ENCODE measurements around the gene SRPX2. TPM values are rescaled to one million over a fixed set of nuclear protein-coding genes. Genes with fewer than 3 reads are reported as not detected.

The SRPX2 gene
- polyA plus RNA-seq, 4 donors: 0.54 to 5.5 (median 5.0) TPM; not detected in 1

- no peaks in the 10 kb centered on the region for H3K36me3 ChIP-seq (ENCODE audit: control insufficient read depth in 3 of 3, insufficient read depth in 2 of 3, low read depth in 1 of 3, low read length in 3 of 3)
- DNase-seq: no peak
- no peak overlapping the region for H3K27ac ChIP-seq (ENCODE audit: low read depth in 1 of 3, low read length in 2 of 3)
- WGBS, 3 donors: 59 to 82% (median 79%) methylated on average over 4 of the region's 4 CpGs
- no peak for FAIRE-seq
- no peaks in the 10 kb centered on the region for H3K9me3 ChIP-seq (ENCODE audit: control insufficient read depth in 2 of 2, insufficient read depth in 1 of 2, low read depth in 1 of 2, low read length in 1 of 2)
- no peaks in the 10 kb centered on the region for H3K27me3 ChIP-seq (ENCODE audit: control insufficient read depth in 3 of 3, insufficient read depth in 3 of 3, low read length in 3 of 3)
- H3K4me3 ChIP-seq (ENCODE audit: low read depth in 1 of 3, low read length in 3 of 3): no peak overlapping the region
- H3K4me1 ChIP-seq (ENCODE audit: control insufficient read depth in 3 of 3, insufficient read depth in 2 of 3, low read depth in 1 of 3, low read length in 2 of 3): no peaks in the 10 kb centered on the region
Observed at GRCh38 chrX:100695991-100696390, 52.0 kb downstream of the SRPX2 start.

DNA sequence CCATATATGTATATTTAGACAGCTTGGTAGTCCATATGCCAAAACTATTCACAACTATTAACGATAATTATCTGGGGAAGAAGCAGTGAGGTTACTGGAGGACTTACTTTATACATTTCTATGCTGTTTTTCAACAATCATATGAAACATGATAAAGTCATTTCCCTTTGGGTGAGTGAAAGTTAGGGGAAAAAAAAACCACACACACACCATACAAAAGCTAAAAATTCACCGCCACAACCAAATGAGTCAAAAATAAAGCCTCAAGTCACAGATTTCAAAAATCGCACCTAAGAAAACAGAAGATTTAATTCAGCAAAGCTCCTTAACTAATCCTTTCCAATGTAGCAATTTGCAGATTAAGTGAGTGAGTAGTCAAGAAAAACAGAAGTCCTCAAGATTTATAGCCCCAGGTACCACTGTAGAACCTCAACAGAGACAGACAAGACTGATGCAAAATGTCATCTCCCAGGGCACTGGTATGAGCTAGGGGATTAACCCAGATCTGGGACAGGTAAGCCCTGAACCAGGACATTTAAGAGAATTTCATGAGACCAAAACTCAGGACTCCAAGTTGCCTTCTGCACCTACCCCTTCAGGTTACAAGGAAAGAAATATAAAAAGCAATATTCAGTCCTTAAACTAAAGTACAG, 52.8 kb downstream of the SRPX2 start:
- no peak for FAIRE-seq
- no peak for DNase-seq

GRCh38 chrX:100698551-100698950, 54.6 kb downstream of the SRPX2 start:
- FAIRE-seq (no peak), DNase-seq (no peak)
- Histone ChIP-seq H3K4me1 (ENCODE audit: control insufficient read depth in 3 of 3, insufficient read depth in 2 of 3, low read depth in 1 of 3, low read length in 2 of 3) (no peaks in the 10 kb centered on the region), H3K4me3 (ENCODE audit: low read depth in 1 of 3, low read length in 3 of 3) (no peak overlapping the region), H3K36me3 (ENCODE audit: control insufficient read depth in 3 of 3, insufficient read depth in 2 of 3, low read depth in 1 of 3, low read length in 3 of 3) (no peaks in the 10 kb centered on the region), H3K27me3 (ENCODE audit: control insufficient read depth in 3 of 3, insufficient read depth in 3 of 3, low read length in 3 of 3) (no peaks in the 10 kb centered on the region), H3K9me3 (ENCODE audit: control insufficient read depth in 2 of 2, insufficient read depth in 1 of 2, low read depth in 1 of 2, low read length in 1 of 2) (no peaks in the 10 kb centered on the region), H3K27ac (ENCODE audit: low read depth in 1 of 3, low read length in 2 of 3) (no peak overlapping the region)

More for the DNA sequence above, 52.8 kb downstream of the SRPX2 start:
- 77 to 78% (median 77%) methylated on average over 3 of the region's 3 CpGs for WGBS, 3 donors
- Histone ChIP-seq H3K4me1 (ENCODE audit: control insufficient read depth in 3 of 3, insufficient read depth in 2 of 3, low read depth in 1 of 3, low read length in 2 of 3) (no peaks in the 10 kb centered on the region), H3K27ac (ENCODE audit: low read depth in 1 of 3, low read length in 2 of 3) (no peak overlapping the region), H3K27me3 (ENCODE audit: control insufficient read depth in 3 of 3, insufficient read depth in 3 of 3, low read length in 3 of 3) (no peaks in the 10 kb centered on the region), H3K36me3 (ENCODE audit: control insufficient read depth in 3 of 3, insufficient read depth in 2 of 3, low read depth in 1 of 3, low read length in 3 of 3) (no peaks in the 10 kb centered on the region), H3K9me3 (ENCODE audit: control insufficient read depth in 2 of 2, insufficient read depth in 1 of 2, low read depth in 1 of 2, low read length in 1 of 2) (no peaks in the 10 kb centered on the region), H3K4me3 (ENCODE audit: low read depth in 1 of 3, low read length in 3 of 3) (no peak overlapping the region)

DNA sequence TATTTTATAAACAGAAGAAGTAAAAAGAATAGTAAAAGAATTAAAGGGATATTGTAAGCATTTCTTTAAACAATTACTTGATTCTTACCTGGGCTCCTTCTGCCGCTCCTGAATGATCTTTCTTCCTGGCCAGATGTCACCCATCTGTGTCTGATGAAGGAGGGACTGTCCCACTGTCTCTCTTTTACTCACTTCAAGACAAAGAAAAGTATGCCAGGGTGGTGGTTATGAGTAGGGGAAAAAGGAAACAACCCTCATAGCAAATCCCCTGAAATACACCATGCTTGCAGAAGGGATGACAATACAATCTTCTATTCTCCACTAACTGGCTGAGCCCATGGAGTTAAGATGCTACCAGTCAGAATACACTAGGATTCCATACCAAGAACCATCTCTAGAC, 56.8 kb downstream of the SRPX2 start:
- Histone ChIP-seq H3K27me3 (ENCODE audit: control insufficient read depth in 3 of 3, insufficient read depth in 3 of 3, low read length in 3 of 3) (no peaks in the 10 kb centered on the region), H3K36me3 (ENCODE audit: control insufficient read depth in 3 of 3, insufficient read depth in 2 of 3, low read depth in 1 of 3, low read length in 3 of 3) (no peaks in the 10 kb centered on the region), H3K27ac (ENCODE audit: low read depth in 1 of 3, low read length in 2 of 3) (no peak overlapping the region), H3K9me3 (ENCODE audit: control insufficient read depth in 2 of 2, insufficient read depth in 1 of 2, low read depth in 1 of 2, low read length in 1 of 2) (no peaks in the 10 kb centered on the region), H3K4me1 (ENCODE audit: control insufficient read depth in 3 of 3, insufficient read depth in 2 of 3, low read depth in 1 of 3, low read length in 2 of 3) (no peaks in the 10 kb centered on the region), H3K4me3 (ENCODE audit: low read depth in 1 of 3, low read length in 3 of 3) (no peak overlapping the region)
- FAIRE-seq (no peak), DNase-seq (no peak)
- WGBS, 3 donors: 83 to 84% (median 83%) methylated on average over 1 of the region's 1 CpG

GRCh38 chrX:100704581-100705203, 60.7 kb downstream of the SRPX2 start:
- Histone ChIP-seq H3K4me1 (ENCODE audit: control insufficient read depth in 3 of 3, insufficient read depth in 2 of 3, low read depth in 1 of 3, low read length in 2 of 3) (no peaks in the 10 kb centered on the region), H3K27ac (ENCODE audit: low read depth in 1 of 3, low read length in 2 of 3) (no peak overlapping the region), H3K4me3 (ENCODE audit: low read depth in 1 of 3, low read length in 3 of 3) (no peak overlapping the region), H3K9me3 (ENCODE audit: control insufficient read depth in 2 of 2, insufficient read depth in 1 of 2, low read depth in 1 of 2, low read length in 1 of 2) (no peaks in the 10 kb centered on the region), H3K36me3 (ENCODE audit: control insufficient read depth in 3 of 3, insufficient read depth in 2 of 3, low read depth in 1 of 3, low read length in 3 of 3) (no peaks in the 10 kb centered on the region), H3K27me3 (ENCODE audit: control insufficient read depth in 3 of 3, insufficient read depth in 3 of 3, low read length in 3 of 3) (no peaks in the 10 kb centered on the region)
- FAIRE-seq (no peak), DNase-seq (no peak)
- WGBS, 3 donors: 43 to 54% (median 44%) methylated on average over 3 of the region's 3 CpGs

- no peak for FAIRE-seq
- WGBS, 3 donors: 56 to 83% (median 64%) methylated on average over 3 of the region's 3 CpGs
Observed at GRCh38 chrX:100710816-100711215, 66.8 kb downstream of the SRPX2 start.

DNA sequence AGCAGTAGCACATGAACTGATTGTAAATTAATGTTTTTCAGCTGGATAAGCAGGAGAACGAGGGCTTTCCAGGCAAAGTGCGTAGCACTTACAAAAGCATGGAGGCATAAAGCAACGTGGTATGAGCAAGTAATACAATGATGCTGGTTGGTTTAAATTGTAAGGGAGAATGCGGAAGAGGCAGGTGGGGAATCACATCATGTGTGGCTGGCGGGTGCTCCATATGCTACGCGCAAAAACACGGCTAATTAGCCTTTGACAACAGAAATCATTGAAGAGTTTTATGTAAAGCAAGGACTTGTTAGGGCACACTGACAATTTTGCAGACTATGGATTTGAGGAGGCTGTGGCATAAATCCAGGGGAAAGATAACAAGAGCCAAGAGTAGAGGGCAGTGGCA, 73.4 kb downstream of the SRPX2 start:
- Histone ChIP-seq H3K4me1 (ENCODE audit: control insufficient read depth in 3 of 3, insufficient read depth in 2 of 3, low read depth in 1 of 3, low read length in 2 of 3) (no peaks in the 10 kb centered on the region), H3K27me3 (ENCODE audit: control insufficient read depth in 3 of 3, insufficient read depth in 3 of 3, low read length in 3 of 3) (no peaks in the 10 kb centered on the region), H3K4me3 (ENCODE audit: low read depth in 1 of 3, low read length in 3 of 3) (no peak overlapping the region), H3K27ac (ENCODE audit: low read depth in 1 of 3, low read length in 2 of 3) (no peak overlapping the region), H3K9me3 (ENCODE audit: control insufficient read depth in 2 of 2, insufficient read depth in 1 of 2, low read depth in 1 of 2, low read length in 1 of 2) (no peaks in the 10 kb centered on the region), H3K36me3 (ENCODE audit: control insufficient read depth in 3 of 3, insufficient read depth in 2 of 3, low read depth in 1 of 3, low read length in 3 of 3) (no peaks in the 10 kb centered on the region)
- 85 to 92% (median 92%) methylated on average over 8 of the region's 8 CpGs for WGBS, 3 donors
- FAIRE-seq (no peak), DNase-seq (no peak)

More at GRCh38 chrX:100710816-100711215, 66.8 kb downstream of the SRPX2 start:
- Histone ChIP-seq H3K27ac (ENCODE audit: low read depth in 1 of 3, low read length in 2 of 3) (no peak overlapping the region), H3K4me1 (ENCODE audit: control insufficient read depth in 3 of 3, insufficient read depth in 2 of 3, low read depth in 1 of 3, low read length in 2 of 3) (no peaks in the 10 kb centered on the region), H3K4me3 (ENCODE audit: low read depth in 1 of 3, low read length in 3 of 3) (no peak overlapping the region), H3K36me3 (ENCODE audit: control insufficient read depth in 3 of 3, insufficient read depth in 2 of 3, low read depth in 1 of 3, low read length in 3 of 3) (no peaks in the 10 kb centered on the region), H3K27me3 (ENCODE audit: control insufficient read depth in 3 of 3, insufficient read depth in 3 of 3, low read length in 3 of 3) (no peaks in the 10 kb centered on the region), H3K9me3 (ENCODE audit: control insufficient read depth in 2 of 2, insufficient read depth in 1 of 2, low read depth in 1 of 2, low read length in 1 of 2) (no peaks in the 10 kb centered on the region)
- DNase-seq: no peak

DNA sequence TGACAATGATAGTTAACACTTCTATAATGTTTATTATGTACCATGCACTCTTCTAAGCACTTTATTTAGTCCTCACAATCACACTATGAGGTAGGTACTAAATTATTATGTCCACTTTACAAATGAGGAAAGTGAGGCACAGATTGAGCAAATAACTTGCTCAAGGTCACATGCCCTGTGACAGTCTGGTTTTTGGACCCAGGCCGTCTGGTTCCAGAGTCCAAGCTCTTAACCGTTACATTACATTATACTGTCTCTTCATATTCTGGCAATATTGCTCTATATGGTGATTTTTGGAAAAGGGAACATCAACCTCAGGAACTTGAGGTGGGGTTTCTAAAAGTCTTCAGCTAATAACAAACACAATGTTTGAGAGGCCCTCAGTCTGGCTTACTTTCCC, 75.1 kb downstream of the SRPX2 start:
- FAIRE-seq (no peak), DNase-seq (no peak)
- no peaks in the 10 kb centered on the region for H3K27me3 ChIP-seq (ENCODE audit: control insufficient read depth in 3 of 3, insufficient read depth in 3 of 3, low read length in 3 of 3)
- no peak overlapping the region for H3K4me3 ChIP-seq (ENCODE audit: low read depth in 1 of 3, low read length in 3 of 3)
- H3K9me3 ChIP-seq (ENCODE audit: control insufficient read depth in 2 of 2, insufficient read depth in 1 of 2, low read depth in 1 of 2, low read length in 1 of 2): no peaks in the 10 kb centered on the region
- WGBS, 3 donors: 52 to 81% (median 63%) methylated on average over 2 of the region's 2 CpGs
- no peaks in the 10 kb centered on the region for H3K36me3 ChIP-seq (ENCODE audit: control insufficient read depth in 3 of 3, insufficient read depth in 2 of 3, low read depth in 1 of 3, low read length in 3 of 3)
- no peaks in the 10 kb centered on the region for H3K4me1 ChIP-seq (ENCODE audit: control insufficient read depth in 3 of 3, insufficient read depth in 2 of 3, low read depth in 1 of 3, low read length in 2 of 3)
- H3K27ac ChIP-seq (ENCODE audit: low read depth in 1 of 3, low read length in 2 of 3): no peak overlapping the region

DNA sequence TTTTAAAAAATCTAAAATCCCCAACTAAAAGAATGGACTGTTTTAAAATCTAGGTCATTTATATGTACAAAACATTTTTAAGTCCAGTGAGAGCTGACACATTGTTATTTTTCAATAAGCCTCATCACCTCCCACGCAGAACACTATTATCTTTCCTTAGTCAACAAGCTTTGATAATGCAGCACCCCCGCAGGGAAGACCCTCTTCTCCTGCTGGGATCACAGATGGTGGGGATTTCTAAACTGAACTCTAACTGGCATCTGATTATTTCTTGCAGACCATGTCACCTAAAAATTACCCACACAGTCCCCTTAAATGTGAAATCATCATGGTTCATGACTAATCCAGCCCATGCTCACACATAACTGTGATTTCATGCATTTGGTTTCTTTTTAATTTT, 76.3 kb downstream of the SRPX2 start:
- 68 to 78% (median 76%) methylated on average over 2 of the region's 2 CpGs for WGBS, 3 donors
- FAIRE-seq: no peak
- Histone ChIP-seq H3K36me3 (ENCODE audit: control insufficient read depth in 3 of 3, insufficient read depth in 2 of 3, low read depth in 1 of 3, low read length in 3 of 3) (no peaks in the 10 kb centered on the region), H3K4me3 (ENCODE audit: low read depth in 1 of 3, low read length in 3 of 3) (no peak overlapping the region), H3K27ac (ENCODE audit: low read depth in 1 of 3, low read length in 2 of 3) (no peak overlapping the region), H3K9me3 (ENCODE audit: control insufficient read depth in 2 of 2, insufficient read depth in 1 of 2, low read depth in 1 of 2, low read length in 1 of 2) (no peaks in the 10 kb centered on the region), H3K27me3 (ENCODE audit: control insufficient read depth in 3 of 3, insufficient read depth in 3 of 3, low read length in 3 of 3) (no peaks in the 10 kb centered on the region), H3K4me1 (ENCODE audit: control insufficient read depth in 3 of 3, insufficient read depth in 2 of 3, low read depth in 1 of 3, low read length in 2 of 3) (no peaks in the 10 kb centered on the region)
- DNase-seq: no peak
